ENCODE results near the gene TMED9. TPM values are rescaled to one million over a fixed set of nuclear protein-coding genes. Genes with fewer than 3 reads are reported as not detected.

TMED9 gene
- total and polyA plus RNA-seq, 10 of the 15 experiments (the other 5 are each of a cell fraction or from before 2014, with no cell fraction given), result 35.7 to 144 (median 105) TPM

GRCh38 chr5:177576169-177576568 is 15.8 kb upstream of the TMED9 start:
- intact Hi-C loops (cut with micrococcal nuclease; ENCODE audit: unreplicated experiment) (no loop called here), in situ Hi-C loops (cut with MboI) (no loop called here)
- SMC1A ChIA-PET (ENCODE audit: uncharacterized antibody, unreplicated experiment), result interaction anchor here (0.7 kb wide), 1 partner anchor 139 kb away, joined by 3 read pairs; no protein-coding TSS in a partner anchor
- CTCF ChIA-PET, result interaction anchor here (0.6 kb wide), 1 partner anchor 107 kb away, joined by 3 read pairs; no protein-coding TSS in a partner anchor
- no peaks in the 10 kb centered on the region for H3K79me2 ChIP-seq (ENCODE audit: control insufficient read depth, insufficient read depth, low read length)
- RAD21 ChIA-PET (ENCODE audit: unreplicated experiment), result no interaction called here
- 47% methylated on average over 10 of the region's 10 CpGs for WGBS (ENCODE audit: insufficient coverage, insufficient replicate concordance, low lambda C conversion rate, missing lambda C conversion rate)
- no peaks in the 10 kb centered on the region for H3K9me3 ChIP-seq (replicated peaks; ENCODE audit: control insufficient read depth, insufficient read depth, low read length)
- H3K4me3 ChIP-seq, result no peak overlapping the region
- H3K4me2 ChIP-seq (ENCODE audit: control insufficient read depth, insufficient read depth), result no peak overlapping the region
- DNase-seq (ENCODE audit: low read depth, low spot score) (no peak), ATAC-seq (no peak), FAIRE-seq (no peak)
- no peaks in the 10 kb centered on the region for H3K27me3 ChIP-seq (replicated peaks in 1 of 2; ENCODE audit: control insufficient read depth in 2 of 2, insufficient read depth in 2 of 2, low read length in 1 of 2)
- H3K4me1 ChIP-seq (ENCODE audit: control insufficient read depth, insufficient read depth, low read length), result no peaks in the 10 kb centered on the region
- H4K20me1 ChIP-seq (ENCODE audit: control insufficient read depth, insufficient read depth), result no peaks in the 10 kb centered on the region
- H3K36me3 ChIP-seq (ENCODE audit: control insufficient read depth in 2 of 2, insufficient read depth in 2 of 2, low read length in 1 of 2), result no peaks in the 10 kb centered on the region
- no peak overlapping the region for H3K27ac ChIP-seq (ENCODE audit: control insufficient read depth, insufficient read depth)
- H3K9ac ChIP-seq (ENCODE audit: control insufficient read depth, insufficient read depth, low read length), result no peak overlapping the region
- BruUV-seq (replicated peaks), result no TSS peak
- POLR2A ChIA-PET, result no interaction called here
- H2AFZ ChIP-seq (ENCODE audit: control insufficient read depth, low read depth, low read length), result no peak overlapping the region
- no peak for TF ChIP-seq CHD2 (IDR thresholded peaks at IDR 0.05; ENCODE audit: borderline replicate concordance, low read depth, low read length)
- no peak for TF ChIP-seq MYB (IDR thresholded peaks at IDR 0.05; ENCODE audit: borderline replicate concordance, low read depth, low read length)
- TF ChIP-seq PAX8 (IDR thresholded peaks at IDR 0.05), result no peak
- no peak for TF ChIP-seq LARP7 (IDR thresholded peaks at IDR 0.05)
- no peak for TF ChIP-seq IRF5 (IDR thresholded peaks at IDR 0.05; ENCODE audit: borderline replicate concordance)

- Histone ChIP-seq H2AFZ (ENCODE audit: control insufficient read depth, low read depth, low read length) (no peak overlapping the region), H3K27me3 (replicated peaks in 1 of 2; ENCODE audit: control insufficient read depth in 2 of 2, insufficient read depth in 2 of 2, low read length in 1 of 2) (no peaks in the 10 kb centered on the region), H3K36me3 (ENCODE audit: control insufficient read depth in 2 of 2, insufficient read depth in 2 of 2, low read length in 1 of 2) (no peaks in the 10 kb centered on the region), H3K4me2 (ENCODE audit: control insufficient read depth, insufficient read depth) (no peak overlapping the region), H3K9ac (ENCODE audit: control insufficient read depth, insufficient read depth, low read length) (no peak overlapping the region), H3K79me2 (ENCODE audit: control insufficient read depth, insufficient read depth, low read length) (no peaks in the 10 kb centered on the region), H3K4me1 (ENCODE audit: control insufficient read depth, insufficient read depth, low read length) (no peaks in the 10 kb centered on the region), H3K9me3 (replicated peaks; ENCODE audit: control insufficient read depth, insufficient read depth, low read length) (no peaks in the 10 kb centered on the region), H3K4me3 (no peak overlapping the region), H3K27ac (ENCODE audit: control insufficient read depth, insufficient read depth) (no peak overlapping the region), H4K20me1 (ENCODE audit: control insufficient read depth, insufficient read depth) (no peaks in the 10 kb centered on the region)
- CTCF ChIA-PET, result no interaction called here
- RAD21 ChIA-PET (ENCODE audit: unreplicated experiment), result no interaction called here
- no TSS peak for BruUV-seq (replicated peaks)
- FAIRE-seq (no peak), DNase-seq (ENCODE audit: low read depth, low spot score) (no peak), ATAC-seq (no peak)
- in situ Hi-C loops (cut with MboI) (no loop called here), intact Hi-C loops (cut with micrococcal nuclease; ENCODE audit: unreplicated experiment) (no loop called here)
- TF ChIP-seq ZBTB11 (CRISPR knock-in tag; IDR thresholded peaks at IDR 0.05) (no peak), STAT3 (IDR thresholded peaks at IDR 0.05; ENCODE audit: low read depth, low read length) (no peak), STAT1 (conservative IDR thresholded peaks at IDR 0.05) (no peak), ZBED1 (IDR thresholded peaks at IDR 0.05; ENCODE audit: borderline replicate concordance) (no peak), GABPA (IDR thresholded peaks at IDR 0.05; ENCODE audit: low read depth) (no peak)
- WGBS (ENCODE audit: insufficient coverage, insufficient replicate concordance, low lambda C conversion rate, missing lambda C conversion rate), result 84% methylated on average over 8 of the region's 8 CpGs
- SMC1A ChIA-PET (ENCODE audit: uncharacterized antibody, unreplicated experiment), result no interaction called here
- POLR2A ChIA-PET, result no interaction called here
These were observed 13.7 kb upstream of the TMED9 start for GRCh38 chr5:177578316-177578715.
